Liver (tissue), 3 donors: ENCODE results near the gene SH3TC2.

Source experiments
- CTCF ChIP-seq: fragments of 150-350 bp; IDR thresholded peaks from 2 replicates; pipeline ENCODE4 v1.5.1; 2017; ENCODE audit warnings: improper control_type of control experiment, low read depth, low read length; ENCODE audit not compliant: missing input control
- FOXA1 ChIP-seq: IDR thresholded peaks from 2 replicates; pipeline ENCODE4 v1.6.1; 2016; ENCODE audit warnings: antibody characterized with exemption
- JUND ChIP-seq, 2 donors: IDR thresholded peaks; 2 replicates each; pipeline ENCODE4 v1.6.1; 2016; ENCODE audit warnings: antibody characterized with exemption in 2 of 2
- RAD21 ChIP-seq, 2 donors: IDR thresholded peaks; 2 replicates each; pipeline ENCODE4 v1.6.1; 2016; ENCODE audit warnings: antibody characterized with exemption in 2 of 2, mild to moderate bottlenecking in 2 of 2
- SP1 ChIP-seq: IDR thresholded peaks from 2 replicates; pipeline ENCODE4 v1.6.1; 2018; ENCODE audit warnings: antibody characterized with exemption, mild to moderate bottlenecking
- YY1 ChIP-seq: IDR thresholded peaks from 2 replicates; pipeline ENCODE4 v1.6.1; 2016; ENCODE audit warnings: antibody characterized with exemption, mild to moderate bottlenecking
- donor health status: healthy.
- donor health status: healthy.

DNA sequence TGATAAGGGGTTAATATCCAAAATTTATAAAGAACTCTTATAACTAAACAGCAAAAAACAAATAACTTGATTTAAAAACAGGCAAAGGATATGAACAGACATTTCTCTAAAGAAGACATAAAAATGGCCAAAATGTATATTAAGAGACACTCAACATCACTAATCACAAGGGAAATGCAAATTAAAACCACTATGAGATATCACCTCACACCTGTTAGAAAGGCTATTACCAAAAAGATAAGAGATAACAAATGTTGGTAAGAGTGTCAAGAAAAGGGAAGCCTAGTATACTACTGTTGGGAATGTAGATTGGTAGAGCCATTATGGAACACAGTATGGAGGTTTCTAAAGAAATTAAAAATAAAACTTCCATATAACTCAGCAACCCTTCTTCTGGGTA, 19.4 kb upstream of the SH3TC2 start:
- TF ChIP-seq CTCF, result no peak
- TF ChIP-seq YY1, result no peak
- TF ChIP-seq RAD21 (IDR thresholded peaks at IDR 0.05), result no peak
- no peak for TF ChIP-seq SP1
- no peak for TF ChIP-seq FOXA1
- TF ChIP-seq JUND (IDR thresholded peaks at IDR 0.05), result no peak
